T-helper 2 cell (primary cell): ENCODE measurements around the gene CFAP43.

Experiments
- DNase-seq, 5 experiments: peaks; one replicate each; pipeline versions ENCODE4 v3.0.0 to v3.0.0-alpha.2; 2012 to 2022

Gene CFAP43

DNA sequence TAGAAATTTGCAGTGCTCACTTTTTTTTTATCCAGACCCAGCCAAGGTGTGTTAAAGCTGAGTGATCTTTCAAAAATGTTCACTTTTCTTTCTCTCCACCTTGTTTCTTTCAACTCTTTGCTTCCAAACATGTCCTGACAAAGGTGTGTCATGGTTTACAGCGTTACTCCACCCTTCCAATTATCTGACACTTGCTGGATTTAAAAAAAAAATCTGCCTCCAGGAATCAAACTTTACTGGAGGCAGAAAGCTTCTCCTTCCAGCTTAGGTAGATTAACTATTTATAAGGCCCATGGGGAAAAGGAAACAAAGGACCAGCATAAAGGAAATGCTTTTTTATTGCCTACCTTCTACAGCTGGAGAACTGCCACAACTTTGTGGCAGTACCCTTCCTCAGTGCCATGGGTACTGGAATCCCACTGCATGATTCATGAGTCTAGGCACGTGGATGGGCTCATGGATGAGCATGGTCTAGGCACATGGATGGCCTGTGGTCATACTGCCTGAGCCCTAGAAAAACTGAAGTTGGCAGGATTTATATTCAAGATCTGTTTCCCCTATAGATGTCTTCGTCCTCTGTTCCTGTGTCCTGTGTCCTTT, 146.3 kb downstream of the CFAP43 start, which contains the start of gene COL17A1:
COL17A1 (minus strand) TSS at position 80 of the 600 bp plus-strand sequence. CDS start 5,207 bp downstream, outside the sequence.
- no peak for DNase-seq

DNA sequence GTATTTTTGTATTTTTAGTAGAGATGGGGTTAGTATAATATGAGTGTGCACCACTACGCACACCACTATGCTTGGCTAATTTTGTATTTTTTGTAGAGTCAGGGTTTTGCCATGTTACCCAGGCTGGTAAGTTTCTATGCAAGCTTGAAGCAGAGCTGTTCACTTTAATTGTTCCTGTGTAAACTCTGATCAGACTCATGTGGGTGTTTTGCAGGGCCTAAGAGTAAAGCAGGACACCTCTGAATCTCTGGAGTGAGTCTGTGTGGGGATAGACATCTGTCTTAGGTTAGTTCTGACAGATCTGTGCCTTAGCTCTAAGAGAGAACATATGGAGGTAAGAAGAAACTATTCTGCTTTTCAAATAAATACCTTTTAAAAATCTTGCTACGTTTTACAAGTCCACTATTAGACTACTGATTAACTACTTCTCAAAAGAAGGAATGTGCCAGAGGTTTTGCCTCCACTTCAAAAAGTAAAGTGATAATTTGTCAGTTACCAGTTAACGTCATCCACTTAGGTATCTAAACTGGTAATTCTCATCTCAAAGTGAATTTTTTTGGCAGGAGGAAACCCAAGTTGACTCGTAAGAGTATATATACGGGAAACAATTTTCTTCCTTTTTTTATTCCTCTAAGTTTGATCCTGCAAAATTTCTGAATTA, 147.6 kb downstream of the CFAP43 start:
- no peak for DNase-seq

DNA sequence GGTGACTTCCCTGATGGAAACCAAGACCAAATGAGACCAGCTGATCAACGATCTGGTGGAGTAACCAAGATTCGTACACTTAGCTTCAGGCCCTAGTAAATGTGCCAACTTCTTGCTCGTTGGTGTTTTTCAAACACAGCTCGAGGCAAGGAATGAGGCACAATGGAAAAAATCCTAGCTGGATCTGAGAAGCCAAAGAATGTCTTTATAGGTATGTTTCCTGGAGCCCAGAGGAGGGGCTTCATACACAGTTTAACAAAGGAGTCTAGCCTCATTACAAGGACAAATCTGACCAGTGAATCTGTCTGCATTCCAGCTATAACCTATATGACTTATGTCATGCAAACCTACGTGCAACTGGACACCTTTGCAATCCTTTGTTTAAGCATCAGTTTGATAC, 150.2 kb downstream of the CFAP43 start:
- no peak for DNase-seq

DNA sequence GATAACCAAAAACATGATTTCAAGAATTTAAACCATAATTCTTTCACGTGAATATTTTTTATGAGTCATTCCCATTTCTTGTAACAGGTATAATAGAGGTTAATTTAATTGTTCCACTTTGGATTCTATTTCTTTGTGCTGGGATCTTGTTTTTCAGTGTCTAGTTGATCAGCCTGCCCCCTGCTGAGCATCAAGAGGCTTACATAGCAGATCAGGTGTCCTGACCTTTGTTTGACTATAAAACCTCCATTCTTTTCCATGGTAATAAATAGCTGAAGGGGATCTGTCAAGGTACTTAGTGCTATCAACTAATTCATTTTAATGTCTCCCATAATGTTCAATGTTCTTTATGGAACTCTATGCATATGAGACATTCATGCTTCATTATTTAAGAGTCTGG, 151.4 kb downstream of the CFAP43 start:
- DNase-seq: peak in 1 of 5 experiments; percentile 63
